ENCODE results near the gene PKN2. TPM values are rescaled to one million over a fixed set of nuclear protein-coding genes. Genes with fewer than 3 reads are reported as not detected.

PKN2 gene
- total RNA-seq, 6 experiments from 2014 or later, result 13.6 to 16.6 (median 15.0) TPM

DNA sequence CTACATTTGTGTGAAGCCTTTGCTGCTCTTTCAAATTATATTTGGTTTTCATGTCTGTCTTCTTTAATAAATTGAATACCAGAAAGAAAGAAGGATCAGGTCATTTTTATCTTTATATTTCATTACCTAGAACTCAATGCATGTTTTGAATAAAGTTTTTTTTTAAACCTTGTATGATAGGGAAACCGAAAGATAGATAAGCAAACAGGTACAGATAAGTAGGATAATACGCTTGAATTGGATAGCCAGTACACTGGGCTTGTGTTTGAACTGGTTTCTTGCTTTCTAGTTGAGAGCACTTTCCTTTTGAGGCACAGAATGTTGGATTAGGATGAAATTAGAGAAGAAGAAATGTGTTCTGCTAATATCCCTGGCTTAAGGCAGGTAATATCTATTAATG lies 46.9 kb downstream of the PKN2 start:
- no peak overlapping the region for H3K4me3 ChIP-seq
- WGBS (ENCODE audit: insufficient coverage, low coverage, low lambda C conversion rate, missing lambda C conversion rate), result 45% methylated on average over 2 of the region's 2 CpGs
- H3K36me3 ChIP-seq, result no peaks in the 10 kb centered on the region
- DNase-seq, result no peak
- peak; percentile 14 to 65 (median 42) for ATAC-seq
- intact Hi-C loops (cut with DNase I), result no loop called here
- no peaks in the 10 kb centered on the region for H3K9me3 ChIP-seq
- H3K27ac ChIP-seq, result peak overlapping the region in 2 of 3 donors; percentile 17 to 23
- H3K27me3 ChIP-seq, result no peaks in the 10 kb centered on the region
- TF ChIP-seq CTCF (IDR thresholded peaks at IDR 0.05) (no peak), POLR2A (IDR thresholded peaks at IDR 0.05) (no peak)
- peaks cover 0 to 12% (median 3%) of the 10 kb centered on the region in 4 donors for H3K4me1 ChIP-seq

GRCh38 chr1:88731475-88732269 lies 47.6 kb downstream of the PKN2 start:
- Histone ChIP-seq H3K9me3 (no peaks in the 10 kb centered on the region), H3K27ac (peak overlapping the region in 2 of 3 donors; percentile 17 to 23), H3K4me3 (no peak overlapping the region), H3K4me1 (peaks cover 0 to 15% (median 3%) of the 10 kb centered on the region in 4 donors), H3K36me3 (no peaks in the 10 kb centered on the region), H3K27me3 (no peaks in the 10 kb centered on the region)
- WGBS (ENCODE audit: insufficient coverage, low coverage, low lambda C conversion rate, missing lambda C conversion rate), result 13% methylated on average over 2 of the region's 2 CpGs
- intact Hi-C loops (cut with DNase I), result no loop called here
- DNase-seq (no peak), ATAC-seq (peak; percentile 90 to 94 (median 92))
- TF ChIP-seq CTCF (IDR thresholded peaks at IDR 0.05) (no peak), POLR2A (IDR thresholded peaks at IDR 0.05) (no peak)

DNA sequence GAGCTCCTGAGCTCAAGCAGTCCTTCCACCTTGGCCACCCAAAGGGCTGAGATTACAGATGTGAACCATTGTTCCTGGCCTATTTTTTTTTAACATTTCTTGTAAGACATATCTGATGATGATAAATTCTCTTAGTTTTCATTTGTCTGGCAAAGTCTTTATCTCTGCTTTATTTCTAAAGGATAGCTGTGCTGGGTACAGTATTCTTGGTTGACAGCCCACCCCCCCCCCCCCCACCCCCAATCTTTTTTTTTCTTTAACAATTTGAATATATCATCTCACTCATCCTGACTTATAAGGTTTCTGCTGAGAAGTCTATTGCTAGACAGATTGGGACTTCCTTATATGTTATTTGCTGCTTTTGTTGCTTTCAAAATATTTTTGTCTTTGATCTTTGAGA lies 51.3 kb downstream of the PKN2 start:
- intact Hi-C loops (cut with DNase I), result no loop called here
- no peak for DNase-seq
- H3K27ac ChIP-seq, result no peak overlapping the region
- H3K27me3 ChIP-seq, result no peaks in the 10 kb centered on the region
- H3K36me3 ChIP-seq, result no peaks in the 10 kb centered on the region
- no peak for TF ChIP-seq CTCF (IDR thresholded peaks at IDR 0.05)
- no peak for TF ChIP-seq POLR2A (IDR thresholded peaks at IDR 0.05)
- H3K9me3 ChIP-seq, result no peaks in the 10 kb centered on the region
- no peak overlapping the region for H3K4me3 ChIP-seq
- peaks cover 0 to 15% (median 3%) of the 10 kb centered on the region in 4 donors for H3K4me1 ChIP-seq
- no peak for ATAC-seq

- H3K27me3 ChIP-seq, result no peaks in the 10 kb centered on the region
- no peaks in the 10 kb centered on the region for H3K9me3 ChIP-seq
- ATAC-seq, result no peak
- H3K36me3 ChIP-seq, result no peaks in the 10 kb centered on the region
- intact Hi-C loops (cut with DNase I), result no loop called here
- H3K4me1 ChIP-seq, result peaks cover 0 to 10% (median 3%) of the 10 kb centered on the region in 4 donors
- H3K27ac ChIP-seq, result no peak overlapping the region
- WGBS (ENCODE audit: insufficient coverage, low coverage, low lambda C conversion rate, missing lambda C conversion rate), result 100% methylated on average over 1 of the region's 1 CpG
- H3K4me3 ChIP-seq, result no peak overlapping the region
- DNase-seq, result no peak
- no peak for TF ChIP-seq POLR2A (IDR thresholded peaks at IDR 0.05)
- TF ChIP-seq CTCF (IDR thresholded peaks at IDR 0.05), result no peak
Observed at GRCh38 chr1:88735909-88736308, 51.8 kb downstream of the PKN2 start.

Measured in right lobe of liver (tissue), 6 donors.